ENCODE measurements around the gene RMDN2.
"Not testable (repeated sequence)": the region's sequence is repeated elsewhere in the genome, so short reads cannot be mapped to it uniquely, and the experiment has no call there.

Gene RMDN2

GRCh38 chr2:37937568-37937967 lies 12.5 kb downstream of the RMDN2 start:
- not testable (repeated sequence) for DNase-seq

- DNase-seq, result not testable (repeated sequence)
These were observed 16.2 kb downstream of the RMDN2 start for GRCh38 chr2:37941267-37941666.

- DNase-seq, result no peak
These were observed 19.2 kb downstream of the RMDN2 start for GRCh38 chr2:37944268-37944667.

GRCh38 chr2:37947306-37947705 lies 22.2 kb downstream of the RMDN2 start:
- DNase-seq, result no peak

- DNase-seq, result not testable (repeated sequence)
These were observed 37.1 kb downstream of the RMDN2 start for GRCh38 chr2:37962018-37962739.

GRCh38 chr2:37962740-37963121 lies 37.6 kb downstream of the RMDN2 start:
- DNase-seq, result not testable (repeated sequence)

GRCh38 chr2:37963901-37964300 lies 38.8 kb downstream of the RMDN2 start:
- not testable (repeated sequence) for DNase-seq

- DNase-seq, result no peak
These were observed 41.2 kb downstream of the RMDN2 start for GRCh38 chr2:37966326-37966725.

- DNase-seq, result no peak
These were observed 44.6 kb downstream of the RMDN2 start for GRCh38 chr2:37969731-37970130.

- no peak for DNase-seq
These were observed 46.9 kb downstream of the RMDN2 start for GRCh38 chr2:37971971-37972370.

- no peak for DNase-seq
These were observed 48.7 kb downstream of the RMDN2 start for GRCh38 chr2:37973615-37974353.

- no peak for DNase-seq
These were observed 50.7 kb downstream of the RMDN2 start for GRCh38 chr2:37975808-37976207.

- no peak for DNase-seq
These were observed 51.3 kb downstream of the RMDN2 start for GRCh38 chr2:37976411-37976810.

- peak; percentile 18 for DNase-seq
These were observed 57.1 kb downstream of the RMDN2 start for GRCh38 chr2:37982147-37982582.

GRCh38 chr2:37982847-37983246 lies 57.8 kb downstream of the RMDN2 start:
- no peak for DNase-seq

- no peak for DNase-seq
These were observed 58.6 kb downstream of the RMDN2 start for GRCh38 chr2:37983719-37984118.

- no peak for DNase-seq
These were observed 59.1 kb downstream of the RMDN2 start for GRCh38 chr2:37984176-37984575.

- no peak for DNase-seq
These were observed 59.5 kb downstream of the RMDN2 start for GRCh38 chr2:37984589-37984988.

- DNase-seq, result no peak
These were observed 60.2 kb downstream of the RMDN2 start for GRCh38 chr2:37985333-37985732.

- no peak for DNase-seq
These were observed 62.1 kb downstream of the RMDN2 start for GRCh38 chr2:37987098-37987775.

GRCh38 chr2:37992601-37993000 lies 67.5 kb downstream of the RMDN2 start:
- DNase-seq, result no peak

- DNase-seq, result no peak
These were observed 68.1 kb downstream of the RMDN2 start for GRCh38 chr2:37993143-37993542.

- no peak for DNase-seq
These were observed 72.5 kb downstream of the RMDN2 start for GRCh38 chr2:37997629-37998028.
